Right renal pelvis (tissue), 4 donors: ENCODE results near the gene CPA5. TPM values are rescaled to one million over a fixed set of nuclear protein-coding genes. Genes with fewer than 3 reads are reported as not detected.

Experiments
- DNase-seq, 4 donors: peaks; one replicate each; pipeline ENCODE4 v3.0.0-alpha.2; 2013; ENCODE audit warnings: low read depth in 4 of 4, low spot score in 3 of 4, missing footprints in 1 of 4
- polyA plus RNA-seq, 4 donors: library from polyadenylated mRNA; unstranded; fragments of 120-200 nt; gene quantifications; one replicate each; pipeline ENCODE4 v1.2.1, GENCODE V29; 2013; ENCODE audit not compliant: insufficient read length in 4 of 4

The CPA5 gene
- polyA plus RNA-seq, 4 donors: 0.08 to 0.31 TPM; not detected in 2

- DNase-seq: no peak
These were observed 14.9 kb upstream of the CPA5 start for GRCh38 chr7:130329681-130330080.

GRCh38 chr7:130332259-130333053 is 12.2 kb upstream of the CPA5 start:
- no peak for DNase-seq

- no peak for DNase-seq
These were observed 10.8 kb upstream of the CPA5 start for GRCh38 chr7:130333832-130334231.

GRCh38 chr7:130334274-130334673 is 10.3 kb upstream of the CPA5 start:
- DNase-seq: no peak

- DNase-seq: no peak
These were observed 7.1 kb upstream of the CPA5 start for GRCh38 chr7:130337410-130337971.

- DNase-seq: no peak
These were observed 6.4 kb upstream of the CPA5 start for GRCh38 chr7:130338233-130338632.

- DNase-seq: no peak
These were observed 2.7 kb upstream of the CPA5 start for GRCh38 chr7:130341882-130342281.

GRCh38 chr7:130342701-130343380 is 1.8 kb upstream of the CPA5 start:
- DNase-seq: no peak

GRCh38 chr7:130345136-130345535 is 520 bp downstream of the CPA5 start:
- no peak for DNase-seq

GRCh38 chr7:130345725-130346124 is 1.1 kb downstream of the CPA5 start:
- no peak for DNase-seq

- no peak for DNase-seq
These were observed 1.7 kb downstream of the CPA5 start for GRCh38 chr7:130346177-130346905.

GRCh38 chr7:130346941-130347340 is 2.3 kb downstream of the CPA5 start:
- no peak for DNase-seq

- no peak for DNase-seq
These were observed 5.5 kb downstream of the CPA5 start for GRCh38 chr7:130349911-130350782.

GRCh38 chr7:130350945-130351790 is 6.6 kb downstream of the CPA5 start:
- DNase-seq: no peak

- DNase-seq: no peak
These were observed 7.1 kb downstream of the CPA5 start for GRCh38 chr7:130351791-130352090.

GRCh38 chr7:130352194-130353074 is 7.8 kb downstream of the CPA5 start:
- DNase-seq: no peak

- DNase-seq: no peak
These were observed 8.6 kb downstream of the CPA5 start for GRCh38 chr7:130353196-130353595.

GRCh38 chr7:130356121-130356875 is 11.7 kb downstream of the CPA5 start:
- peak; percentile 73 to 84 (median 81) for DNase-seq
